ENCODE measurements around the gene DIAPH1. TPM values are rescaled to one million over a fixed set of nuclear protein-coding genes. Genes with fewer than 3 reads are reported as not detected.

Gene DIAPH1
- total RNA-seq, 1 donor from 2014 or later = 118 TPM

- DNase-seq (no peak), ATAC-seq (no peak)
- peaks cover 28% of the 10 kb centered on the region for H3K36me3 ChIP-seq
- no peak for TF ChIP-seq CTCF (IDR thresholded peaks at IDR 0.05)
- no peaks in the 10 kb centered on the region for H3K27me3 ChIP-seq
- no peak overlapping the region for H3K4me3 ChIP-seq
- no peaks in the 10 kb centered on the region for H3K9me3 ChIP-seq
- peaks cover 9% of the 10 kb centered on the region for H3K4me1 ChIP-seq
- intact Hi-C loops (cut with DNase I) = no loop called here
- no peak overlapping the region for H3K27ac ChIP-seq
Measured at GRCh38 chr5:141504216-141504615, 114.6 kb downstream of the DIAPH1 start.

GRCh38 chr5:141503681-141504080, 115.1 kb downstream of the DIAPH1 start:
- no peak for ATAC-seq
- no peaks in the 10 kb centered on the region for H3K9me3 ChIP-seq
- no peak for DNase-seq
- no peak for TF ChIP-seq CTCF (IDR thresholded peaks at IDR 0.05)
- H3K4me3 ChIP-seq = no peak overlapping the region
- no peak overlapping the region for H3K27ac ChIP-seq
- H3K36me3 ChIP-seq = peaks cover 28% of the 10 kb centered on the region
- no peaks in the 10 kb centered on the region for H3K27me3 ChIP-seq
- intact Hi-C loops (cut with DNase I) = no loop called here
- peaks cover 6% of the 10 kb centered on the region for H3K4me1 ChIP-seq

GRCh38 chr5:141501761-141502160, 117.0 kb downstream of the DIAPH1 start:
- no peak for TF ChIP-seq CTCF (IDR thresholded peaks at IDR 0.05)
- ATAC-seq = no peak
- DNase-seq = no peak
- H3K27ac ChIP-seq = no peak overlapping the region
- H3K36me3 ChIP-seq = peaks cover 32% of the 10 kb centered on the region
- no peaks in the 10 kb centered on the region for H3K27me3 ChIP-seq
- H3K4me3 ChIP-seq = no peak overlapping the region
- no peaks in the 10 kb centered on the region for H3K4me1 ChIP-seq
- intact Hi-C loops (cut with DNase I) = no loop called here
- H3K9me3 ChIP-seq = no peaks in the 10 kb centered on the region

- Histone ChIP-seq H3K27ac (no peak overlapping the region), H3K4me3 (no peak overlapping the region), H3K4me1 (peaks cover 31% of the 10 kb centered on the region), H3K36me3 (peaks cover 6% of the 10 kb centered on the region), H3K27me3 (peaks cover 12% of the 10 kb centered on the region), H3K9me3 (no peaks in the 10 kb centered on the region)
- no peak for TF ChIP-seq CTCF (IDR thresholded peaks at IDR 0.05)
- no peak for DNase-seq
- ATAC-seq = no peak
- intact Hi-C loops (cut with DNase I) = no loop called here
Measured at GRCh38 chr5:141496038-141496437, 122.8 kb downstream of the DIAPH1 start.

GRCh38 chr5:141495453-141495811, 123.4 kb downstream of the DIAPH1 start:
- peaks cover 31% of the 10 kb centered on the region for H3K4me1 ChIP-seq
- no peak for ATAC-seq
- no peaks in the 10 kb centered on the region for H3K9me3 ChIP-seq
- H3K4me3 ChIP-seq = no peak overlapping the region
- peaks cover 6% of the 10 kb centered on the region for H3K36me3 ChIP-seq
- DNase-seq = no peak
- H3K27me3 ChIP-seq = peaks cover 12% of the 10 kb centered on the region
- no peak overlapping the region for H3K27ac ChIP-seq
- intact Hi-C loops (cut with DNase I) = no loop called here
- no peak for TF ChIP-seq CTCF (IDR thresholded peaks at IDR 0.05)

- intact Hi-C loops (cut with DNase I) = no loop called here
- no peak overlapping the region for H3K27ac ChIP-seq
Measured at GRCh38 chr5:141494761-141495452, 123.9 kb downstream of the DIAPH1 start.

More at GRCh38 chr5:141494761-141495452, 123.9 kb downstream of the DIAPH1 start:
- H3K4me3 ChIP-seq = no peak overlapping the region
- H3K27me3 ChIP-seq = peaks cover 12% of the 10 kb centered on the region
- peaks cover 31% of the 10 kb centered on the region for H3K4me1 ChIP-seq
- no peaks in the 10 kb centered on the region for H3K9me3 ChIP-seq
- ATAC-seq (no peak), DNase-seq (no peak)
- TF ChIP-seq CTCF (IDR thresholded peaks at IDR 0.05) = no peak
- H3K36me3 ChIP-seq = peaks cover 6% of the 10 kb centered on the region

Data from upper lobe of right lung (tissue), 1 donor.